B cell (primary cell): Measurements from ENCODE around the gene PABPC1L2A.

Experiments
- CTCF ChIP-seq: fragments of 200-600 bp; IDR thresholded peaks from one replicate; pipeline ENCODE4 v1.8.0; 2022; ENCODE audit warnings: antibody characterized with exemption, mild to moderate bottlenecking
- EZH2 ChIP-seq: IDR thresholded peaks from 2 replicates; pipeline ENCODE4 v1.6.1; 2012; ENCODE audit warnings: borderline replicate concordance, low read depth, mild to moderate bottlenecking, moderate library complexity, low read length; ENCODE audit not compliant: insufficient read depth, poor library complexity, severe bottlenecking

GRCh38 chrX:73127700-73128241, 48.5 kb upstream of the PABPC1L2A start:
- TF ChIP-seq CTCF (no peak), EZH2 (no peak)
